HepG2 (cell line): ENCODE data around the gene SLC22A4.

Experiments used
- ATF6 ChIP-seq: sonication (generic); formaldehyde crosslinking; conservative IDR thresholded peaks from 2 replicates; pipeline ENCODE4 v1.4.0; 2020; ENCODE audit warnings: missing genetic modification reagents
- SMC3 ChIP-seq: IDR thresholded peaks from 2 replicates; pipeline ENCODE4 v1.6.1; 2011; ENCODE audit warnings: low read length, improper control_type of control experiment
- SOX5 ChIP-seq: IDR thresholded peaks from 2 replicates; pipeline ENCODE4 v1.6.1; 2016; ENCODE audit warnings: borderline replicate concordance
- SRF ChIP-seq: IDR thresholded peaks from 2 replicates; pipeline ENCODE4 v1.6.1; 2011; ENCODE audit warnings: mild to moderate bottlenecking, low read depth, low read length, moderate library complexity
- ZBTB1 ChIP-seq: sonication (generic); formaldehyde crosslinking; IDR thresholded peaks from 2 replicates; pipeline ENCODE4 v1.4.0; 2020; ENCODE audit warnings: missing genetic modification reagents, borderline replicate concordance
- ZBTB44 ChIP-seq: sonication (generic); formaldehyde crosslinking; IDR thresholded peaks from 2 replicates; pipeline ENCODE4 v1.4.0; 2020; ENCODE audit warnings: missing genetic modification reagents
- ZBTB8A ChIP-seq: sonication (generic); formaldehyde crosslinking; IDR thresholded peaks from 2 replicates; pipeline ENCODE4 v1.4.0; 2020; ENCODE audit warnings: mild to moderate bottlenecking, low read depth, missing genetic modification reagents, borderline replicate concordance
- ZFP36L1 ChIP-seq: sonication (generic); formaldehyde crosslinking; IDR thresholded peaks from 2 replicates; pipeline ENCODE4 v1.8.0; 2022; ENCODE audit warnings: mild to moderate bottlenecking, missing genetic modification reagents, moderate library complexity
- ZNF263 ChIP-seq: sonication (generic); formaldehyde crosslinking; IDR thresholded peaks from 2 replicates; pipeline ENCODE4 v1.4.0; 2020; ENCODE audit warnings: missing genetic modification reagents
- ZNF335 ChIP-seq: sonication (generic); formaldehyde crosslinking; IDR thresholded peaks from 2 replicates; pipeline ENCODE4 v1.4.0; 2020; ENCODE audit warnings: missing genetic modification reagents
- TF ChIP-seq, protein P1 (sequence below): sonication (generic); formaldehyde crosslinking; IDR thresholded peaks from 2 replicates; pipeline ENCODE4 v1.4.0; 2020; ENCODE audit warnings: missing genetic modification reagents
- TF ChIP-seq, protein P2 (sequence below): sonication (generic); formaldehyde crosslinking; IDR thresholded peaks from 2 replicates; pipeline ENCODE4 v1.5.0; 2020; ENCODE audit warnings: mild to moderate bottlenecking, low read depth, missing genetic modification reagents, borderline replicate concordance

GRCh38 chr5:132294728-132295504 lies 722 bp downstream of the SLC22A4 start:
- TF ChIP-seq ZBTB1 (CRISPR knock-in tag) (no peak), ZNF335 (CRISPR knock-in tag) (no peak), ZNF263 (CRISPR knock-in tag) (no peak), ZBTB8A (no peak), SRF (no peak), ATF6 (CRISPR knock-in tag) (no peak), ZBTB44 (no peak), ZFP36L1 (CRISPR knock-in tag) (no peak), SMC3 (no peak), SOX5 (CRISPR knock-in tag) (no peak)
- TF ChIP-seq, protein P1, sequence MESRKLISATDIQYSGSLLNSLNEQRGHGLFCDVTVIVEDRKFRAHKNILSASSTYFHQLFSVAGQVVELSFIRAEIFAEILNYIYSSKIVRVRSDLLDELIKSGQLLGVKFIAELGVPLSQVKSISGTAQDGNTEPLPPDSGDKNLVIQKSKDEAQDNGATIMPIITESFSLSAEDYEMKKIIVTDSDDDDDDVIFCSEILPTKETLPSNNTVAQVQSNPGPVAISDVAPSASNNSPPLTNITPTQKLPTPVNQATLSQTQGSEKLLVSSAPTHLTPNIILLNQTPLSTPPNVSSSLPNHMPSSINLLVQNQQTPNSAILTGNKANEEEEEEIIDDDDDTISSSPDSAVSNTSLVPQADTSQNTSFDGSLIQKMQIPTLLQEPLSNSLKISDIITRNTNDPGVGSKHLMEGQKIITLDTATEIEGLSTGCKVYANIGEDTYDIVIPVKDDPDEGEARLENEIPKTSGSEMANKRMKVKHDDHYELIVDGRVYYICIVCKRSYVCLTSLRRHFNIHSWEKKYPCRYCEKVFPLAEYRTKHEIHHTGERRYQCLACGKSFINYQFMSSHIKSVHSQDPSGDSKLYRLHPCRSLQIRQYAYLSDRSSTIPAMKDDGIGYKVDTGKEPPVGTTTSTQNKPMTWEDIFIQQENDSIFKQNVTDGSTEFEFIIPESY (CRISPR knock-in tag), result no peak
- TF ChIP-seq, protein P2, sequence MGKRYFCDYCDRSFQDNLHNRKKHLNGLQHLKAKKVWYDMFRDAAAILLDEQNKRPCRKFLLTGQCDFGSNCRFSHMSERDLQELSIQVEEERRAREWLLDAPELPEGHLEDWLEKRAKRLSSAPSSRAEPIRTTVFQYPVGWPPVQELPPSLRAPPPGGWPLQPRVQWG, result no peak
